Smooth muscle cell (in vitro differentiated cells): Measurements from ENCODE around the gene MRGPRX1. TPM values are rescaled to one million over a fixed set of nuclear protein-coding genes. Genes with fewer than 3 reads are reported as not detected.
"Not testable (repeated sequence)": the region's sequence is repeated elsewhere in the genome, so short reads cannot be mapped to it uniquely, and the experiment has no call there.

ENCODE experiments used
- DNase-seq: peaks from one replicate; lab custom pipeline; 2025; ENCODE audit not compliant: unreplicated experiment; lab: John Stamatoyannopoulos, UW
- H2AFZ ChIP-seq: fragments of 200-600 bp; sonication (generic); 2 replicates; pipeline ENCODE4 v1.6.0; 2016; ENCODE audit warnings: antibody characterized with exemption, low read depth, mild to moderate bottlenecking
- H3F3A ChIP-seq: fragments of 200-600 bp; sonication (generic); 2 replicates; pipeline ENCODE4 v1.6.0; 2017; ENCODE audit warnings: antibody characterized with exemption, low read depth
- H3K27ac ChIP-seq: fragments of 200-600 bp; sonication (generic); 2 replicates; pipeline ENCODE4 v1.5.1; 2016; ENCODE audit warnings: low read depth, mild to moderate bottlenecking
- H3K27me3 ChIP-seq: fragments of 200-600 bp; sonication (generic); 2 replicates; pipeline ENCODE4 v1.6.1; 2016; ENCODE audit warnings: low read depth, mild to moderate bottlenecking
- H3K36me3 ChIP-seq: fragments of 200-600 bp; sonication (generic); 2 replicates; pipeline ENCODE4 v1.5.1; 2016; ENCODE audit warnings: low read depth
- H3K4me1 ChIP-seq: fragments of 200-600 bp; sonication (generic); 2 replicates; pipeline ENCODE4 v1.5.1; 2016; ENCODE audit warnings: low read depth
- H3K4me2 ChIP-seq: fragments of 200-600 bp; sonication (generic); 2 replicates; pipeline ENCODE4 v1.6.0; 2016; ENCODE audit warnings: mild to moderate bottlenecking
- H3K4me3 ChIP-seq: fragments of 200-600 bp; sonication (generic); 2 replicates; pipeline ENCODE4 v1.5.1; 2016; ENCODE audit warnings: mild to moderate bottlenecking
- H3K79me2 ChIP-seq: fragments of 200-600 bp; sonication (generic); 2 replicates; pipeline ENCODE4 v1.6.0; 2016; ENCODE audit warnings: low read depth, mild to moderate bottlenecking
- H3K9ac ChIP-seq: fragments of 200-600 bp; sonication (generic); 2 replicates; pipeline ENCODE4 v1.6.0; 2016; ENCODE audit warnings: low read depth
- H3K9me3 ChIP-seq: fragments of 200-600 bp; sonication (generic); replicated peaks from 2 replicates; pipeline ENCODE4 v1.5.1; 2016; ENCODE audit warnings: low read depth
- H4K20me1 ChIP-seq: fragments of 200-600 bp; sonication (generic); 2 replicates; pipeline ENCODE4 v1.6.0; 2016; ENCODE audit warnings: low read depth
- WGBS: methylation state at CpG from one replicate; pipeline ENCODE4 v1.1.7; 2016; ENCODE audit warnings: low lambda C conversion rate; 5-methylcytosine and 5-hydroxymethylcytosine counted together
- polyA plus RNA-seq: library from polyadenylated mRNA; unstranded; fragments of >200 nt; fragmentation: Nextera tagmentation; extraction: Ambion mirVana; gene quantifications from 2 replicates; pipeline ENCODE4 v1.2.1, GENCODE V29; 2016
- total RNA-seq: library from RNA; depleted of rRNA; stranded (reverse); fragments of >200 nt; gene quantifications from 2 replicates; pipeline ENCODE4 v1.2.3, GENCODE V29; 2014
- TF ChIP-seq, protein P1 (sequence below): fragments of 200-600 bp; sonication (generic); IDR thresholded peaks from 2 replicates; pipeline ENCODE4 v1.5.1; 2017; ENCODE audit warnings: borderline replicate concordance, mild to moderate bottlenecking, antibody characterized with exemption; ENCODE audit not compliant: insufficient read depth, poor library complexity, severe bottlenecking

Gene MRGPRX1
- total and polyA plus RNA-seq, 2 experiments from 2014 or later = not detected

DNA sequence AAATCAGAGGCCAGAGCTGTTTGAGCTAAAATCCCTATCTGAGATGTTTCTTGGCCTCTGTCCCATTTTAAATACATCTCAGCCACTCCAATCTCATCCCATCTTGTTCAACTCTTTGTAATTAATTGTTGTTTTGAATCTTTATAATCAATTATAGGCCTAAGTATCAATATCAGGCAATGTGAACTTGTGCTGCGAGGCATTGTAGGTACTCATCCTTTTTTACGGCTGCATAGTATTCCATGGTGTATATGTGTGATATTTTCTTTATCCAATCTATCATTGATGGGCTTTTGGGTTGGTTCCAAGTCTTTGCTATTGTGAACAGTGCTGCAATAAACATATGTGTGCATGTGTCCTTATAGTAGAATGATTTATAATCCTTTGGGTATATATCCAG lies 47.5 kb downstream of the MRGPRX1 start:
- not testable (repeated sequence) for H3K9me3 ChIP-seq, H3K79me2 ChIP-seq, H4K20me1 ChIP-seq, H3K9ac ChIP-seq, H3K27ac ChIP-seq, H3K4me1 ChIP-seq, H3K4me3 ChIP-seq, H3K4me2 ChIP-seq, H2AFZ ChIP-seq, H3K36me3 ChIP-seq, DNase-seq, H3F3A ChIP-seq, H3K27me3 ChIP-seq
- WGBS = 98% methylated on average over 2 of the region's 2 CpGs

DNA sequence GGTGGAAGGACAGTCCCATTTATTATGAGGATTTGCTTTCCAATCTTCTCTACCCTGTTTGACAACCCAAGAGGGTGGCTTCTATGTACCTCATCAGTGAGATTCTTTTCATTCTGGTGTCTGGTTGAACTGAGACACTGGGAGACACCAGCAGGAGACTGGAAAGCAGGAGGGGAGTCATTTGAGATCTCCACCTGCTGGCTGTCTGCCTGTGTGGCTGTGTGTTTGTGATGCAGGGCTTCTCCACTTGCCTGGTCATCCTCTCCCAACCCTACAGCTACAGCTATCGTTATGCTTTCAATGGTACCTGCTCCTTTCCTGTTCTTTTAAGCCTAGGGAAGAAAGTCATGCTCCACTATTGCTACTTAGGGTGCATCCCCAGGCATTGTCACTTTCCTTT lies 48.6 kb downstream of the MRGPRX1 start:
- DNase-seq = no peak
- Histone ChIP-seq H3K36me3 (no peaks in the 10 kb centered on the region), H2AFZ (no peak overlapping the region), H3K4me1 (no peaks in the 10 kb centered on the region), H3K4me2 (no peak overlapping the region), H3F3A (no peaks in the 10 kb centered on the region), H3K27ac (no peak overlapping the region), H4K20me1 (no peaks in the 10 kb centered on the region), H3K79me2 (no peaks in the 10 kb centered on the region), H3K27me3 (no peaks in the 10 kb centered on the region), H3K4me3 (no peak overlapping the region), H3K9me3 (peaks cover 4% of the 10 kb centered on the region), H3K9ac (no peak overlapping the region)
- 74% methylated on average over 1 of the region's 1 CpG for WGBS
- TF ChIP-seq, protein P1, sequence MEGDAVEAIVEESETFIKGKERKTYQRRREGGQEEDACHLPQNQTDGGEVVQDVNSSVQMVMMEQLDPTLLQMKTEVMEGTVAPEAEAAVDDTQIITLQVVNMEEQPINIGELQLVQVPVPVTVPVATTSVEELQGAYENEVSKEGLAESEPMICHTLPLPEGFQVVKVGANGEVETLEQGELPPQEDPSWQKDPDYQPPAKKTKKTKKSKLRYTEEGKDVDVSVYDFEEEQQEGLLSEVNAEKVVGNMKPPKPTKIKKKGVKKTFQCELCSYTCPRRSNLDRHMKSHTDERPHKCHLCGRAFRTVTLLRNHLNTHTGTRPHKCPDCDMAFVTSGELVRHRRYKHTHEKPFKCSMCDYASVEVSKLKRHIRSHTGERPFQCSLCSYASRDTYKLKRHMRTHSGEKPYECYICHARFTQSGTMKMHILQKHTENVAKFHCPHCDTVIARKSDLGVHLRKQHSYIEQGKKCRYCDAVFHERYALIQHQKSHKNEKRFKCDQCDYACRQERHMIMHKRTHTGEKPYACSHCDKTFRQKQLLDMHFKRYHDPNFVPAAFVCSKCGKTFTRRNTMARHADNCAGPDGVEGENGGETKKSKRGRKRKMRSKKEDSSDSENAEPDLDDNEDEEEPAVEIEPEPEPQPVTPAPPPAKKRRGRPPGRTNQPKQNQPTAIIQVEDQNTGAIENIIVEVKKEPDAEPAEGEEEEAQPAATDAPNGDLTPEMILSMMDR = no peak

Other genes with a start within 250 kb of the MRGPRX1 start
- gene TMEM86A, start 240.6 kb downstream of the MRGPRX1 start, total RNA-seq = 1.2 and 2.0 TPM in 2 replicates
- 2.0 and 2.6 TPM in 2 replicates for gene TMEM86A, start 240.6 kb downstream of the MRGPRX1 start, polyA plus RNA-seq
- 0.09 TPM in 1 of 2 replicates, not detected in the other for gene IGSF22, start 213.2 kb downstream of the MRGPRX1 start, total RNA-seq
- not detected in 2 replicates for gene IGSF22, start 213.2 kb downstream of the MRGPRX1 start, polyA plus RNA-seq
- gene PTPN5, start 147.6 kb downstream of the MRGPRX1 start, total RNA-seq = not detected in 2 replicates
- not detected in 2 replicates for gene PTPN5, start 147.6 kb downstream of the MRGPRX1 start, polyA plus RNA-seq
- not detected in 2 replicates for gene MRGPRX2, start 121.3 kb upstream of the MRGPRX1 start, total RNA-seq
- gene MRGPRX2, start 121.3 kb upstream of the MRGPRX1 start, polyA plus RNA-seq = 0.19 TPM in 1 of 2 replicates, not detected in the other
- 16.5 and 17.3 TPM in 2 replicates for gene ZDHHC13, start 177.8 kb upstream of the MRGPRX1 start, total RNA-seq
- 8.7 and 12.8 TPM in 2 replicates for gene ZDHHC13, start 177.8 kb upstream of the MRGPRX1 start, polyA plus RNA-seq